Colonic mucosa (tissue), 4 donors: ENCODE measurements around the gene CDK13. TPM values are rescaled to one million over a fixed set of nuclear protein-coding genes. Genes with fewer than 3 reads are reported as not detected.

Source experiments
- DNase-seq: peaks from one replicate; pipeline ENCODE4 v3.0.0-alpha.2; 2020
- H3K27ac ChIP-seq: fragments of 200-600 bp; one replicate; pipeline ENCODE4 v1.8.0; 2021
- H3K27me3 ChIP-seq: fragments of 200-600 bp; one replicate; pipeline ENCODE4 v1.8.0; 2021
- H3K36me3 ChIP-seq: fragments of 200-600 bp; one replicate; pipeline ENCODE4 v1.8.0; 2021
- H3K4me1 ChIP-seq: fragments of 200-600 bp; one replicate; pipeline ENCODE4 v1.8.0; 2021; ENCODE audit warnings: mild to moderate bottlenecking
- H3K4me3 ChIP-seq: fragments of 200-600 bp; one replicate; pipeline ENCODE4 v1.8.0; 2021
- H3K9ac ChIP-seq, 2 donors: one replicate each; pipeline ENCODE4 v1.7.0; 2013; ENCODE audit warnings: control low read depth in 2 of 2, low read depth in 2 of 2, low read length in 2 of 2
- H3K9me3 ChIP-seq: fragments of 200-600 bp; one replicate; pipeline ENCODE4 v1.8.0; 2021
- intact Hi-C: fragments of 100-400 bp; cut with DNase I; formaldehyde crosslinking; loops from one replicate; pipeline ENCODE4 v1.14.1; 2022
- total RNA-seq, 2 donors: library from RNA; stranded (reverse); fragmentation: NEBNext Ultra II Directional in 1 of 2; extraction: Animal tissue kit (Norgen Biotek cat#: 25700) in 1 of 2; gene quantifications; one replicate each; pipeline ENCODE4 v1.2.1, GENCODE V29; 2021
- TF ChIP-seq, protein P1 (sequence below): fragments of 200-600 bp; IDR thresholded peaks from one replicate; pipeline ENCODE4 v1.8.0; 2022; ENCODE audit warnings: antibody characterized with exemption, mild to moderate bottlenecking
- donor health status: healthy.
- donor health status: DM: no; HTN: no; CAD: no.
- donor health status: DM: no; HTN: no; CAD: no.

The CDK13 gene
- total RNA-seq, 2 donors from 2014 or later: 42.3 to 45.2 TPM

DNA sequence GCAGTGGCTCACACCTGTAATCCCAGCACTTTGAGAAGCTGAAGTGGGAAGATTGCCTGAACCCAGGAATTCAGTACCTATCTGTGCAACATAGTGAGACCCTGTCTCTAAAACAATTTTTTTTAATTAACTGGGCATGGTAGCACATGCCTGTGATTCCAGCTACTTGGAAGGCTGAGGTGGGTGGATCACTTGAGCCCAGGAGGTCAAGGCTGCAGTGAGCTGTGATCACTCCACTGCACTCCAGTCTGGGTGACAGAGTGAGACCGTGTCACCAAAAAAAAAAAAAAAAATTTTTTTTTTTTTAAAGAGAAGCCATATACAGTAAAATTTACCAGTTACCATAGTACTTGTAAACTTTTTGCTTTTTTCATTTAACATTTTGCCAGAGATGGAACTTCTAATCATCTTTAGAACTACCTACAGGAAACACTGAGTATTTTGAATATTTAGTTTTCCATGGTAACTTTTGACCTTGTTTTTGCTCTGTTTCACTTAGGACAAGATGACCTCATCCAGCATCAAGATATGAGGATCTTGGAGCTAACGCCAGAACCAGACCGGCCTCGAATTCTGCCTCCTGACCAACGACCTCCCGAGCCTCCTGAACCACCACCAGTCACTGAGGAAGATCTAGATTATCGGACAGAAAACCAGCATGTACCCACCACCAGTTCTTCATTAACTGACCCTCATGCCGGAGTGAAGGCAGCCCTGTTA lies 143.7 kb downstream of the CDK13 start:
- no peaks in the 10 kb centered on the region for H3K9me3 ChIP-seq
- intact Hi-C loops: no loop called here
- no peak overlapping the region for H3K27ac ChIP-seq
- H3K36me3 ChIP-seq: no peaks in the 10 kb centered on the region
- H3K4me3 ChIP-seq: no peak overlapping the region
- TF ChIP-seq, protein P1, sequence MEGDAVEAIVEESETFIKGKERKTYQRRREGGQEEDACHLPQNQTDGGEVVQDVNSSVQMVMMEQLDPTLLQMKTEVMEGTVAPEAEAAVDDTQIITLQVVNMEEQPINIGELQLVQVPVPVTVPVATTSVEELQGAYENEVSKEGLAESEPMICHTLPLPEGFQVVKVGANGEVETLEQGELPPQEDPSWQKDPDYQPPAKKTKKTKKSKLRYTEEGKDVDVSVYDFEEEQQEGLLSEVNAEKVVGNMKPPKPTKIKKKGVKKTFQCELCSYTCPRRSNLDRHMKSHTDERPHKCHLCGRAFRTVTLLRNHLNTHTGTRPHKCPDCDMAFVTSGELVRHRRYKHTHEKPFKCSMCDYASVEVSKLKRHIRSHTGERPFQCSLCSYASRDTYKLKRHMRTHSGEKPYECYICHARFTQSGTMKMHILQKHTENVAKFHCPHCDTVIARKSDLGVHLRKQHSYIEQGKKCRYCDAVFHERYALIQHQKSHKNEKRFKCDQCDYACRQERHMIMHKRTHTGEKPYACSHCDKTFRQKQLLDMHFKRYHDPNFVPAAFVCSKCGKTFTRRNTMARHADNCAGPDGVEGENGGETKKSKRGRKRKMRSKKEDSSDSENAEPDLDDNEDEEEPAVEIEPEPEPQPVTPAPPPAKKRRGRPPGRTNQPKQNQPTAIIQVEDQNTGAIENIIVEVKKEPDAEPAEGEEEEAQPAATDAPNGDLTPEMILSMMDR: no peak
- H3K27me3 ChIP-seq: no peaks in the 10 kb centered on the region
- no peak for DNase-seq
- H3K9ac ChIP-seq: no peak overlapping the region
- no peaks in the 10 kb centered on the region for H3K4me1 ChIP-seq

- H3K27me3 ChIP-seq: no peaks in the 10 kb centered on the region
- no peak overlapping the region for H3K9ac ChIP-seq
- no peak overlapping the region for H3K27ac ChIP-seq
- H3K4me3 ChIP-seq: no peak overlapping the region
- intact Hi-C loops: no loop called here
- no peak for DNase-seq
- TF ChIP-seq, protein P1: no peak
- H3K9me3 ChIP-seq: no peaks in the 10 kb centered on the region
- H3K36me3 ChIP-seq: no peaks in the 10 kb centered on the region
- H3K4me1 ChIP-seq: no peaks in the 10 kb centered on the region
Measured at GRCh38 chr7:40095230-40095629, 145.2 kb downstream of the CDK13 start.

DNA sequence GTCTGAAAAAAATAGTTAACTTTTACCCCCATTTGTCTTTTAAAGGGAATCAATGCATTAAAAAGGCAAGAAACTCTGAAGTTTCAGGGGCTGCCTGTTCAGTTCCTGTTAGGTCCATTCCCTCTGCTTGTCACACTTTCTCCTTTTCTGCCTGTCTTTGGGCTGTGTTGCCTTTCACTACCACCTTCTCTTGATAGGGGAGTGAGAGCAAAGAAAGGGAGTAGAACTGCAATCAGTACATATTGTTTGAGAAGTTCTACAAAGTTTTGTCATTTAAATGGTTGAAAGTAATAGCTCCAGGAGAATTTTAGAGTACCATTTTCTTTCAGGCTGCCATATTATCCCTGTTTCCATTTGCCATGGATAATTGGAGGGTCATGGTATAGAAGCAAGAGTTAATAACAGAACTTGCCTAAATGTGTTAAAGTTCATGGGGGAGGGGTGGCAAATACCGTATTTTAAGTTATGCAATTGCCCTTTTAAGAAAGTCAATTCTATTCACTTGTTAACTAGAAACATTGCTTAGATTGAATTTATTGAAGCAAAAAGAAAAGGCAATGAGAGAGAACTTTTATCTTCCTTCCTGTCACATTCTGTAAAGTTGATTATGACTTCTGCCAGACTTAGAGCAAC lies 145.8 kb downstream of the CDK13 start:
- H3K4me1 ChIP-seq: no peaks in the 10 kb centered on the region
- no peaks in the 10 kb centered on the region for H3K9me3 ChIP-seq
- H3K36me3 ChIP-seq: no peaks in the 10 kb centered on the region
- no peak for DNase-seq
- H3K9ac ChIP-seq: no peak overlapping the region
- intact Hi-C loops: no loop called here
- no peak overlapping the region for H3K4me3 ChIP-seq
- no peaks in the 10 kb centered on the region for H3K27me3 ChIP-seq
- TF ChIP-seq, protein P1: no peak
- no peak overlapping the region for H3K27ac ChIP-seq

GRCh38 chr7:40097728-40098127 lies 147.7 kb downstream of the CDK13 start:
- H3K4me1 ChIP-seq: no peaks in the 10 kb centered on the region
- no peak overlapping the region for H3K4me3 ChIP-seq
- no peak overlapping the region for H3K9ac ChIP-seq
- no peaks in the 10 kb centered on the region for H3K36me3 ChIP-seq
- no peaks in the 10 kb centered on the region for H3K27me3 ChIP-seq
- intact Hi-C loops: no loop called here
- no peak for DNase-seq
- TF ChIP-seq, protein P1: no peak
- H3K9me3 ChIP-seq: no peaks in the 10 kb centered on the region
- no peak overlapping the region for H3K27ac ChIP-seq

DNA sequence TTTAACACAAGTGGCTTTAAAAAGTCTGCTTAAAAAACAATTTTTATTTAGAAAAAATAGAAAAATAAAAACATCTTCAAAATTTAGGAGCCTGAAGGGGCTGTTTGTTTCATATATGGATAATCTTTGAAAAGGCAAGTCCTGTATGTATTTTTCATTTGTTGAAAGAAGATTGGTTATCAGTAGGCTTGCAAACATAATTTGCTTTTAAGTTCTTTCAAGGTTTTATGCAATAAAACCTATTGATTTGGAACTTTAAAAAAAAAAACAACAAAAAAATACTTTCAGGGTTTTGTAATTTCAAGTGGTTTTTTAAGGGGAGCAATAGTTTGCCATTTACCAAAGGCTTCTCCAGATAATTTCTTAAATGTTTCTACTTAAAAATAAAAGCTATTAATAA lies 148.8 kb downstream of the CDK13 start:
- Histone ChIP-seq H3K36me3 (no peaks in the 10 kb centered on the region), H3K4me1 (no peaks in the 10 kb centered on the region), H3K9ac (no peak overlapping the region), H3K9me3 (no peaks in the 10 kb centered on the region), H3K4me3 (no peak overlapping the region), H3K27ac (no peak overlapping the region), H3K27me3 (no peaks in the 10 kb centered on the region)
- TF ChIP-seq, protein P1: no peak
- intact Hi-C loops: no loop called here
- no peak for DNase-seq
